ENCODE measurements around the gene EFNB2.

The EFNB2 gene

GRCh38 chr13:106505295-106505694 is 30.2 kb downstream of the EFNB2 start:
- H3K36me3 ChIP-seq = peaks cover 0 to 88% (median 65%) of the 10 kb centered on the region in 11 experiments; a peak in 15 of 22 replicates
- no peak overlapping the region; a peak in 1 of 22 replicates for H3K4me2 ChIP-seq
- H4K20me1 ChIP-seq = peaks cover 0 to 98% (median 0%) of the 10 kb centered on the region in 11 experiments; a peak in 7 of 22 replicates

GRCh38 chr13:106503730-106504453 is 31.6 kb downstream of the EFNB2 start:
- Histone ChIP-seq H3K4me1 (peaks cover 44 to 79% (median 59%) of the 10 kb centered on the region in 10 experiments), H3K4me2 (peak overlapping the region in 8 of 11 experiments; percentile 1 to 54 (median 8); a peak in 8 of 22 replicates), H3K9ac (no peak overlapping the region), H3K4me3 (no peak overlapping the region), H3K36me3 (peaks cover 0 to 74% (median 53%) of the 10 kb centered on the region in 11 experiments; a peak in 14 of 22 replicates), H3K9me3 (replicated peaks in 1 of 11) (no peaks in the 10 kb centered on the region), H3K27me3 (no peaks in the 10 kb centered on the region), H4K20me1 (peaks cover 0 to 98% (median 0%) of the 10 kb centered on the region in 11 experiments; a peak in 7 of 22 replicates), H3K27ac (peak overlapping the region in 4 of 11 experiments; percentile 5 to 35 (median 12); a peak in 3 of 22 replicates)
- no peak for TF ChIP-seq Cebpa-rat (IDR thresholded peaks at IDR 0.05)

More at GRCh38 chr13:106505295-106505694, 30.2 kb downstream of the EFNB2 start:
- TF ChIP-seq Cebpa-rat (IDR thresholded peaks at IDR 0.05) = no peak
- Histone ChIP-seq H3K4me1 (peaks cover 33 to 65% (median 45%) of the 10 kb centered on the region in 10 experiments), H3K9ac (no peak overlapping the region), H3K9me3 (replicated peaks in 1 of 11) (no peaks in the 10 kb centered on the region), H3K27me3 (no peaks in the 10 kb centered on the region), H3K4me3 (no peak overlapping the region), H3K27ac (peak overlapping the region in 4 of 11 experiments; percentile 1 to 79 (median 51); a peak in 3 of 22 replicates)

- Histone ChIP-seq H3K9ac (no peak overlapping the region), H3K9me3 (replicated peaks in 1 of 11) (no peaks in the 10 kb centered on the region), H3K4me2 (peak overlapping the region in 6 of 11 experiments; percentile 3 to 54 (median 14); a peak in 7 of 22 replicates), H3K4me3 (no peak overlapping the region), H3K36me3 (peaks cover 0 to 68% (median 50%) of the 10 kb centered on the region in 11 experiments; a peak in 14 of 22 replicates), H3K4me1 (peaks cover 44 to 82% (median 64%) of the 10 kb centered on the region in 10 experiments), H3K27me3 (no peaks in the 10 kb centered on the region), H3K27ac (peak overlapping the region in 2 of 11 experiments; percentile 5 to 17; a peak in 1 of 22 replicates), H4K20me1 (peaks cover 0 to 98% (median 0%) of the 10 kb centered on the region in 11 experiments; a peak in 7 of 22 replicates)
- no peak for TF ChIP-seq Cebpa-rat (IDR thresholded peaks at IDR 0.05)
Observed at GRCh38 chr13:106503272-106503671, 32.2 kb downstream of the EFNB2 start.

- H3K4me3 ChIP-seq = peak overlapping the region in 6 of 10 experiments; percentile 1 to 38 (median 13); a peak in 6 of 20 replicates
- peaks cover 54 to 99% (median 79%) of the 10 kb centered on the region in 10 experiments for H3K4me1 ChIP-seq
- no peaks in the 10 kb centered on the region for H3K9me3 ChIP-seq (replicated peaks in 1 of 11)
- no peaks in the 10 kb centered on the region for H3K27me3 ChIP-seq
- H4K20me1 ChIP-seq = peaks cover 0 to 98% (median 0%) of the 10 kb centered on the region in 11 experiments; a peak in 9 of 22 replicates
- peaks cover 0 to 53% (median 30%) of the 10 kb centered on the region in 11 experiments; a peak in 14 of 22 replicates for H3K36me3 ChIP-seq
- peak overlapping the region in 8 of 11 experiments; percentile 0 to 54 (median 16); a peak in 9 of 22 replicates for H3K9ac ChIP-seq
- no peak for TF ChIP-seq Cebpa-rat (IDR thresholded peaks at IDR 0.05)
- H3K4me2 ChIP-seq = peak overlapping the region; percentile 66 to 87 (median 82)
- peak overlapping the region in 9 of 11 experiments; percentile 57 to 73 (median 61); a peak in 19 of 22 replicates for H3K27ac ChIP-seq
Observed at GRCh38 chr13:106500445-106500844, 35.0 kb downstream of the EFNB2 start.

- Histone ChIP-seq H3K4me3 (peak overlapping the region in 5 of 10 experiments; percentile 1 to 38 (median 14); a peak in 5 of 20 replicates), H4K20me1 (peaks cover 0 to 98% (median 0%) of the 10 kb centered on the region in 11 experiments; a peak in 9 of 22 replicates), H3K27ac (peak overlapping the region in 9 of 11 experiments; percentile 57 to 73 (median 61); a peak in 19 of 22 replicates), H3K9me3 (replicated peaks in 1 of 11) (no peaks in the 10 kb centered on the region), H3K4me1 (peaks cover 54 to 100% (median 82%) of the 10 kb centered on the region in 10 experiments), H3K36me3 (peaks cover 0 to 53% (median 30%) of the 10 kb centered on the region in 11 experiments; a peak in 14 of 22 replicates), H3K4me2 (peak overlapping the region; percentile 66 to 87 (median 82)), H3K27me3 (no peaks in the 10 kb centered on the region), H3K9ac (peak overlapping the region in 9 of 11 experiments; percentile 0 to 54 (median 17); a peak in 11 of 22 replicates)
- no peak for TF ChIP-seq Cebpa-rat (IDR thresholded peaks at IDR 0.05)
Observed at GRCh38 chr13:106499896-106500295, 35.6 kb downstream of the EFNB2 start.

GRCh38 chr13:106499113-106499512 is 36.3 kb downstream of the EFNB2 start:
- Histone ChIP-seq H3K27me3 (no peaks in the 10 kb centered on the region), H3K27ac (peak overlapping the region in 7 of 11 experiments; percentile 29 to 72 (median 60); a peak in 11 of 22 replicates), H3K4me2 (peak overlapping the region; percentile 65 to 87 (median 79); a peak in 21 of 22 replicates), H3K36me3 (peaks cover 0 to 53% (median 29%) of the 10 kb centered on the region in 11 experiments; a peak in 14 of 22 replicates), H3K4me1 (peaks cover 55 to 100% (median 88%) of the 10 kb centered on the region in 10 experiments), H3K9me3 (replicated peaks in 1 of 11) (no peaks in the 10 kb centered on the region), H4K20me1 (peaks cover 0 to 98% (median 2%) of the 10 kb centered on the region in 11 experiments; a peak in 9 of 22 replicates), H3K4me3 (no peak overlapping the region), H3K9ac (peak overlapping the region in 6 of 11 experiments; percentile 5 to 50 (median 20); a peak in 6 of 22 replicates)
- TF ChIP-seq Cebpa-rat (IDR thresholded peaks at IDR 0.05) = no peak

- H4K20me1 ChIP-seq = peaks cover 0 to 98% (median 7%) of the 10 kb centered on the region in 11 experiments; a peak in 10 of 22 replicates
- no peak overlapping the region for H3K4me3 ChIP-seq
- H3K4me2 ChIP-seq = peak overlapping the region; percentile 65 to 87 (median 79)
- H3K9ac ChIP-seq = peak overlapping the region in 6 of 11 experiments; percentile 0 to 50 (median 14); a peak in 9 of 22 replicates
- no peak for TF ChIP-seq Cebpa-rat (IDR thresholded peaks at IDR 0.05)
- no peaks in the 10 kb centered on the region for H3K27me3 ChIP-seq
- peaks cover 0 to 53% (median 24%) of the 10 kb centered on the region in 11 experiments; a peak in 13 of 22 replicates for H3K36me3 ChIP-seq
- no peaks in the 10 kb centered on the region for H3K9me3 ChIP-seq (replicated peaks in 1 of 11)
- H3K27ac ChIP-seq = peak overlapping the region in 8 of 11 experiments; percentile 8 to 72 (median 48); a peak in 12 of 22 replicates
- H3K4me1 ChIP-seq = peaks cover 55 to 100% (median 91%) of the 10 kb centered on the region in 10 experiments
Observed at GRCh38 chr13:106498571-106498970, 36.9 kb downstream of the EFNB2 start.

GRCh38 chr13:106498158-106498557 is 37.3 kb downstream of the EFNB2 start:
- Histone ChIP-seq H3K4me3 (no peak overlapping the region), H3K4me1 (peaks cover 56 to 100% (median 93%) of the 10 kb centered on the region in 10 experiments), H3K9me3 (replicated peaks in 1 of 11) (no peaks in the 10 kb centered on the region), H4K20me1 (peaks cover 0 to 98% (median 11%) of the 10 kb centered on the region in 11 experiments; a peak in 16 of 22 replicates), H3K27ac (peak overlapping the region in 7 of 11 experiments; percentile 7 to 72 (median 29); a peak in 11 of 22 replicates), H3K27me3 (no peaks in the 10 kb centered on the region), H3K9ac (peak overlapping the region in 3 of 11 experiments; percentile 0 to 45 (median 16); a peak in 4 of 22 replicates), H3K4me2 (peak overlapping the region; percentile 65 to 87 (median 79)), H3K36me3 (peaks cover 0 to 53% (median 21%) of the 10 kb centered on the region in 11 experiments; a peak in 14 of 22 replicates)
- no peak for TF ChIP-seq Cebpa-rat (IDR thresholded peaks at IDR 0.05)
